NCI-H748 (cell line): ENCODE data around the gene TAS2R30.

ENCODE experiments used
- DNase-seq: peaks from one replicate; lab custom pipeline; 2025; ENCODE audit not compliant: unreplicated experiment; lab: John Stamatoyannopoulos, UW

The TAS2R30 gene

GRCh38 chr12:11134305-11134704 lies at the start of gene TAS2R30:
Gene TAS2R30 (minus strand): TSS chr12:11134644. CDS start chr12:11134244, 400 bp downstream.
- no peak for DNase-seq

GRCh38 chr12:11183011-11183410 lies 48.6 kb upstream of the TAS2R30 start:
- DNase-seq: peak; percentile 30

- no peak for DNase-seq
Measured at GRCh38 chr12:11182529-11182928, 48.1 kb upstream of the TAS2R30 start.

GRCh38 chr12:11178250-11178649 lies 43.8 kb upstream of the TAS2R30 start:
- no peak for DNase-seq

- peak; percentile 88 for DNase-seq
Measured at GRCh38 chr12:11174022-11174421, 39.6 kb upstream of the TAS2R30 start.

GRCh38 chr12:11171969-11172675 lies 37.7 kb upstream of the TAS2R30 start:
- peak; percentile 22 for DNase-seq

GRCh38 chr12:11171145-11171968 lies 36.9 kb upstream of the TAS2R30 start, which contains the start of gene SMIM10L1:
Gene SMIM10L1 (plus strand): TSS chr12:11171194. CDS start chr12:11171357, 163 bp downstream.
- DNase-seq: peak; percentile 92

- no peak for DNase-seq
Measured at GRCh38 chr12:11170810-11171144, 36.3 kb upstream of the TAS2R30 start.

- no peak for DNase-seq
Measured at GRCh38 chr12:11166300-11166699, 31.9 kb upstream of the TAS2R30 start.

GRCh38 chr12:11164384-11164783 lies 29.9 kb upstream of the TAS2R30 start:
- DNase-seq: no peak

GRCh38 chr12:11162502-11162901 lies 28.1 kb upstream of the TAS2R30 start:
- DNase-seq: no peak

GRCh38 chr12:11158885-11159444 lies 24.5 kb upstream of the TAS2R30 start:
- no peak for DNase-seq

- DNase-seq: no peak
Measured at GRCh38 chr12:11154400-11154925, 20.0 kb upstream of the TAS2R30 start.

GRCh38 chr12:11152725-11153124 lies 18.3 kb upstream of the TAS2R30 start:
- no peak for DNase-seq

GRCh38 chr12:11150832-11151231 lies 16.4 kb upstream of the TAS2R30 start:
- no peak for DNase-seq

- DNase-seq: no peak
Measured at GRCh38 chr12:11147420-11147819, 13.0 kb upstream of the TAS2R30 start.

GRCh38 chr12:11144297-11144696 lies 9.9 kb upstream of the TAS2R30 start:
- DNase-seq: no peak

- DNase-seq: no peak
Measured at GRCh38 chr12:11143352-11143751, 8.9 kb upstream of the TAS2R30 start.

GRCh38 chr12:11136075-11136474 lies 1.6 kb upstream of the TAS2R30 start:
- no peak for DNase-seq

- DNase-seq: no peak
Measured at GRCh38 chr12:11133816-11134215, 628 bp downstream of the TAS2R30 start.

GRCh38 chr12:11133162-11133561 lies 1.3 kb downstream of the TAS2R30 start:
- DNase-seq: no peak

GRCh38 chr12:11130999-11131398 lies 3.4 kb downstream of the TAS2R30 start:
- DNase-seq: no peak
